Measurements from ENCODE around the gene SNX1.

Gene SNX1

GRCh38 chr15:64146041-64146440 lies 50.3 kb downstream of the SNX1 start:
- no peak for DNase-seq (ENCODE audit: low read depth in 2 of 3, low spot score in 2 of 3)

DNA sequence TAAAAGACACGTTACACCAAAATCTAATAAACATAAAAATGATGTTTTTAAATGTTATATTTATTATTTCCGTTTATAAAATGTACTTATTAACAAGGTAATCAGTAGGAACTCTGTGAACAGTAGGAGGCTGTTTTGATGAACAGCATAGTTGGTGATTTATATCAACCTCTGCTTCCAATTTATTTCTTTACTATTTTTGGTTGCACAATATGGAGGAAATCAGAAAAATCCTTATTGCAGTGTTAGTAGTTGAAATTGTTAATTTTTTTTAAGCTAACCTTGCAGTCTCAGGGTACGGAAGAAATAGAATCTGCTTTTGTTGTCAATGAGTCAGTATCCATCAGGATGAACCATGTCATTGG lies 50.7 kb downstream of the SNX1 start:
- no peak for DNase-seq (ENCODE audit: low read depth in 2 of 3, low spot score in 2 of 3)

DNA sequence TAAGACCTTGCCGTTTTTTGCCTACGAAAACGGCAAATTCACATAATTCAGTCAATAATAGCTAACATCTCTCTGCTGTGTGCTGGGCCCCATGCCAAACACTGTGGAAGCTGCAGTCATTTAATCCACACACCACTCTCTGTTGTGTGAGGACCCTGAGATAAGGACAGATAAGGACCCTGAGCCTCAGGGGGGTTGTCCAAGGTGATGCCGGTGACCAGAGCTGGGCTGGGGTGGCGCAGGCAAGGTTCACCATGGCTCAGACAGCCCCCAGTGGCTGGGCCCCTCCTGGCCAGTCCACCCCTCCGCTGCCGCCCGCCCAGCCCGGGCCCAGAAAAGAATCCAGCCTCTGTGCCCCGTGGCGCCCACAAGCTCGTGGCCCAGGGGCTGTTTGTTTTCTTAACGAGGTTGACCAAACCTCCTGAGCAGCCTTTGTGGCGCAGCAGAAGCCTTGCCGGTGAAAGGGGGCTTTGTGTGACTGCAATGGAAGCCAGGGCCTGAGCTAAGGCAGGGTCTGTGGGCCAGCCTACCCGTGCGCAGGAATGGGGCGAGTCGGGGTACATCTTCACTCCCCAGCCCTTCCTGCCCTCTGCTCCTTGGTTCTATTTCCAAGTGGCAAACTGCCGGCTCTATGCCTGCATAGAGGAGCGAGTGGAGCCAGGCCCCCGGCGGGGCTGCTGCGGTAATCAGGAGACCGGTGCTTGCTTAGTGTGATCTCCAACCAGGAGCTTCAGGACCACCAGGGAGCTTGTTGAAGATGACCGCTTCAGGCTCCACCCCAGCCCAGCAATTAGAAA lies 51.3 kb downstream of the SNX1 start:
- no peak for DNase-seq (ENCODE audit: low read depth in 2 of 3, low spot score in 2 of 3)

DNA sequence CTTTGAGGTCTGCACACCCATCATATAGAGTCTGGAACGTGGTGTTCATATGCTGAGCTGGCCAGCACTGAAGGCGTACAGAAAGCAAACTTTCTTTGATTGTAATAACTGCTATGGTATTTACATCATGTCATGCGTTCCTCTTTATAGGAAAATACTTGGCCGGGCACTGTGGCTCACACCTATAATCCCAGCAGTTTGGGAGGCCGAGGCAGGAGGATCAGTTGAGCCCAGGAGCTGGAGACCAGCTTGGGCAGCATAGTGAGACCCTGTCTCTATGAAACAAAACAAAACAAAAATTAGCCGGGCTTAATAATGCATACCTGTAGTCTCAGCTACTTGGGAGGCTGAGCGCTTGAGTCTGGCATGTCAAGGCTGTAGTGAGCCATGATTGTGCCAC lies 52.4 kb downstream of the SNX1 start:
- DNase-seq (ENCODE audit: low read depth in 2 of 3, low spot score in 2 of 3): no peak

DNA sequence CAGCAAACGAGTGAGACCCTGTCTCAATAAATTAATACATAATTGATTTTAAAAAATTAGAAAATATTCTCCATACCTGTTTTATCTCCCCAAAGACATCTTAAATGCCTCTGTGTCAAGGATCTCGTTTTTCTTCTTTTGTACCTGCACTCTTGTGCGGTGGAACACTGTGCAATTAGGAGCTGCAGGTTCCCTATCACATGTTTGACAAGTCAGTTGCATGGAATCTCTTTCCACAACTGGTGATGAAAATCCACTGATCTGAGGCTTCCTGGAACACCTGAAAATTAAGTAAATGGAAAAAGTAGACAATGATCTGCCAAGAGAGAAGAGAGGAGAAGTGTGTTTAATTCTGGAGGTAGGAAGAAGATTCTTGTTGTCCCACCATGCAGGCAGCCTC lies 52.8 kb downstream of the SNX1 start:
- no peak for DNase-seq (ENCODE audit: low read depth in 2 of 3, low spot score in 2 of 3)

GRCh38 chr15:64149424-64149823 lies 53.6 kb downstream of the SNX1 start:
- DNase-seq (ENCODE audit: low read depth in 2 of 3, low spot score in 2 of 3): no peak

- DNase-seq (ENCODE audit: low read depth in 2 of 3, low spot score in 2 of 3): no peak
Observed at GRCh38 chr15:64149893-64150578, 54.3 kb downstream of the SNX1 start.

GRCh38 chr15:64151727-64152506 lies 56.1 kb downstream of the SNX1 start, which contains the start of gene SNX22:
SNX22 (plus strand) TSS chr15:64151731; CDS start chr15:64151776, 45 bp downstream.
- DNase-seq (ENCODE audit: low read depth in 2 of 3, low spot score in 2 of 3): no peak

DNA sequence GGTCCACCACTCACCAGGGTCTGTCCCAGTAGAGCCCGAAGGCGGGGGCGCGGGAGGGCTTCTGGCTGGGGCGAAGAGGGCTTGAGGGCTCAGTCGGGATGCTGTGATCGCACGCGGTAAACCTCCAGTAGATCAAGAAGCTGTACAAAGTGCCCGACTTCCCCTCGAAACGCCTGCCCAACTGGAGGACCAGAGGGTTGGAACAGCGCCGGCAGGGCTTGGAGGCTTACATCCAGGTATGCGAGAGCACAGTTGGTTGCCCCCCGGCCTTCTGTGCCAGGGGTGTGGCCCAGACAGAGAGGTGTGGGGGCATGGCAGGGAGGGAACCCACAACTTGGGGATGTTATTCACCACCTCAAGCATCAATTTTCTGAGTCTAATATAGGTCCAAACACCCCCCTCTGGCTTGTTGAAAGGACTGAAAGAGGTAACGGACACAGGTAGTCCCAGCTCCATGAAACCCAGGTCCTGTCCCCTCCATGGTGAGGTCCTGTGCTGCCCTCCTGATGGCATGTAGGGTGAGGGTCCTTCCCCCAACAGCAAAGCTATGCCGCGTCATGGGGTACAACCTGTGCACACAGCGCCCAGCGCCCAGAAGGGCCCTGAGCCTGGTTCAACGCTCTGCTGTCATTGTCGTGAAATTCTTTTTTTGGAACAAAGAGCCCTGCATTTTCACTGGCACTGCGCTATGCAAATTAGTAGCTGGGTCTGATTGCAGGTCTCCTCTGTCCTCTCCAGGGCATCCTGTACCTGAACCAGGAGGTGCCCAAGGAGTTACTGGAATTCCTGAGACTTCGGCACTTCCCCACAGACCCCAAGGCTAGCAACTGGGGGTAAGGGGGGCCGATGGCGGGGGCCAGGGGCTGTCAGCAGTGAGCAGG lies 57.0 kb downstream of the SNX1 start:
- DNase-seq (ENCODE audit: low read depth in 2 of 3, low spot score in 2 of 3): no peak

DNA sequence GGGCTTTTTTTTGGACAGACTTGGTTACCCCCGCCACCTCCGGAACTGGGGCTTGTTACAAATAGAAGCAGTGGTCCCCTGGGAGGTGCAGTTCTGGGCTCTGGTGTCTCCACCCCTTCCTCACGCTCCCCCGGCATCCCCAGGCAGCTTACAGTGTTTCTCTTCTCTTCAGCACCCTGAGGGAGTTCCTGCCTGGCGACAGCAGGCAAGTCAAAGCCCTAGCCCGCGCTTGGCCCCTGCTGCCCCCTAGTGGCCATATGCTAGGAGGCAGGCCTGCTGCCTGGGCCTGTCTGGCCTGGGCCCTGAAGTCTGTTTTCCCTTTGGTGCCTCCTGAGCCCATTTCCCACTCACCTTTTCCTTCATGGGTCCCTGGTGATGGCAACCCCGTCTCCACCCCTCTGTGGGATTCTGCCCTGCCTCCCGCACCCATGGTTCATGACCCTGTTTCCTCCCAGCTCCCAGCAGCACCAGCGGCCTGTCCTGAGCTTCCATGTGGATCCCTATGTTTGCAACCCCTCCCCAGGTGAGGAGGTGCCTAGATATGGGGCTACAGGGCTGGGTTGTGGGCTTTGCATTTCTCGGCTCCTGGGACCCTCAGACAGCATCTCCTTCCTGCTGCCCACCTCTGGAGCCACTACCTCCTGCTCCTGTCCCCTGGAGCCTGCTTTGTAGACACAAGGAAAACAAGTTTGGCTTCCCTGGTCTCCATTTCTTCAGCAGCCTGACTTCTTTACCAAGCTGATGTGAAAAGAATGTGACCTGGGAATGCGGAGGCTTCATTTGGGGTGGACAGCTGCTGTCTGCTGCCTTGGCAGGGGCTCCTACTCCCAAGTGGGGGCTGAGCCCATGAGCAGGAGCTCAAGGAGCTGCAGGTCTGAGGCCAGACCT lies 57.9 kb downstream of the SNX1 start:
- DNase-seq (ENCODE audit: low read depth in 2 of 3, low spot score in 2 of 3): peak; percentile 77 to 94 (median 94)

DNA sequence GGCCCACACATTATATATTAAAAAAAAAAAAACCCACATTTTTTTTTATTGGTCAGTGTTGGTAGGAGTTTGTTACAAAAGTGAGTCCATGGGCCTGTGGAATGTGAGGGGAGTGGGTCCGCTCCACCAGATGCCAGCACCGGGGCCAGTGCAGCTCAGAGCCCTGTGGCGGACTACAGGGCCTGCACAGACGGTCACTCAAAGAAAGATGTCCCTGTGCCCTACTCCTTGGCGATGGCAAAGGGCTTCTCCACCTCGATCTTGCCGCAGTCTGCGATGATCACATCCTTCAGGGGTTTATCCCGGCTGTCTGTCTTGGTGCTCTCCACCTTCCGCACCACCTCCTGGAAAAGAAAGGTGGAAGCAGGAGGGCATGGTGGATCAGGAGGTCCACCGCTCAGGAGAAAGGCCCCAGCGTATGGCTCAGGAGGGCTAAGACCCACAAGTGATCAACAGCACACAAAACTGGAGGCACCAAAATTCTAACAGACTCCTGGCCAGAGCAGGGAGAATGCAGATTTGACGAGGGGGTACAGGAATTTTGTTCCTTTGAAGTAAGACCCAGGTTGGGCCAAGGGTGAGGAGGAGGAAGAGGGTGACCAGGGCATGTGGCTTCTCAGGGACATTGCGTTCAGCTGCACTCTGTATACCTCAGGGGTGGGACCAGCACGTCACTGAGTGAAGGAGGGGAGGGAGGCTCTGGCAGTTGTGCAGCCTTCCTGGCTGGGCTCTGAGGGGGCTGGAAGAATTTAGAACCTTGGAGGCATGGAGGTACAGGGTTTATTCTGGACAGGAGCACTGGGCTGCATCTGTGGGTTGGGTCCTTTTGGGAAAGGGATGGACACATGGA lies 60.2 kb downstream of the SNX1 start:
- DNase-seq (ENCODE audit: low read depth in 2 of 3, low spot score in 2 of 3): no peak

DNA sequence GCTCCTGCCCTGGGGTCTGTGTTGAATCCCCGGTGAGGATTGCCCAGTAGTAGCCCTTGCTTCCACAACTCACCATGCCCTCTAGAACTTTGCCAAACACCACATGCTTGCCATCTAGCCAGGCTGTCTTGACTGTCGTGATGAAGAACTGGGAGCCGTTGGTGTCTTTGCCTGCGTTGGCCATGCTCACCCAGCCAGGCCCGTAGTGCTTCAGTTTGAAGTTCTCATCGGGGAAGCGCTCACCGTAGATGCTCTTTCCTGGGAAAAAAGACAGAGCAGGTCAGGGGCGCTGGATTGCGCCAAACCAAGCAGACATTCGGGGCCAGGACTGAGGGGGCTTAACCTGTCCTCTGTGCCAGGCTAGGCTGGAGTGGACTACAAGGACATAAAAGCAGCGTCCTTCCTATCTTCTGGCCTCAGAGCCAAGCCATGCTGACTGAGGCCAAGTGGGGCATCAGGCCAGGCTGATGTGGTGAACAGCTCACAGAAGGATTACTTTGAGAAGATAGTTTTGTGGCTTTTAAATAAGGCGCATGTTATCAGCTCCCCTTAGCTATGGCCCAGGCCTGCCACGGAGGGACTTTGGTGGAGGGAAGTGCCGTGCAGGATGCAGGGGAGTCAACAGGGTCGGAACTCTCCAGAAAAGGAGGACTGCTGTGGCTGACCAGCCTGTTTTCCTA lies 61.0 kb downstream of the SNX1 start:
- no peak for DNase-seq (ENCODE audit: low read depth in 2 of 3, low spot score in 2 of 3)

DNA sequence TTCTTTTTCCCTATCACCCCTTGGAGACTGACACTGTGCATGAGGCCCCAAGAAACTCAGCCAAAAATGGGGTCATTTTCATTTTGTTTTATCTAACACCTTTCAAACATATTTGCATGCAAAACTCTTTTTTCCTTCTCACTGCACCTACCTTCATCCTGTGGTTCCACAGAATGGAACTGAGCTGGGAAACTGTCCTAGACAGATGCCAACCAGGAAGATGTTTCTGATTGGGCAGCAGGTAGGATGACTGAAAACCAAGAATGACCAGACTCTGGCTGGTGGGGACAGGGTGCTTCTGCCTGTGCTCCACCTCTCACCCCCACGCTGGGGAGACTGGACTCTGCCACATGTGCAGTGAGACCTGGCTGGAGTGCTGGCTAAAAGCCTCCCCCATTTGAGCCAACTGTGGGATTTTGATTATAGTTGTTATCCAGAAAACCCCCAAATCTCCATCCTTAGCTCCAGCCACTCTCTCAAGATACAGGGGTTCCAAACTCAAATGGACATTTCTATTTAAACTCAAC lies 61.9 kb downstream of the SNX1 start:
- DNase-seq (ENCODE audit: low read depth in 2 of 3, low spot score in 2 of 3): no peak

GRCh38 chr15:64158363-64159134 lies 62.8 kb downstream of the SNX1 start:
- no peak for DNase-seq (ENCODE audit: low read depth in 2 of 3, low spot score in 2 of 3)

DNA sequence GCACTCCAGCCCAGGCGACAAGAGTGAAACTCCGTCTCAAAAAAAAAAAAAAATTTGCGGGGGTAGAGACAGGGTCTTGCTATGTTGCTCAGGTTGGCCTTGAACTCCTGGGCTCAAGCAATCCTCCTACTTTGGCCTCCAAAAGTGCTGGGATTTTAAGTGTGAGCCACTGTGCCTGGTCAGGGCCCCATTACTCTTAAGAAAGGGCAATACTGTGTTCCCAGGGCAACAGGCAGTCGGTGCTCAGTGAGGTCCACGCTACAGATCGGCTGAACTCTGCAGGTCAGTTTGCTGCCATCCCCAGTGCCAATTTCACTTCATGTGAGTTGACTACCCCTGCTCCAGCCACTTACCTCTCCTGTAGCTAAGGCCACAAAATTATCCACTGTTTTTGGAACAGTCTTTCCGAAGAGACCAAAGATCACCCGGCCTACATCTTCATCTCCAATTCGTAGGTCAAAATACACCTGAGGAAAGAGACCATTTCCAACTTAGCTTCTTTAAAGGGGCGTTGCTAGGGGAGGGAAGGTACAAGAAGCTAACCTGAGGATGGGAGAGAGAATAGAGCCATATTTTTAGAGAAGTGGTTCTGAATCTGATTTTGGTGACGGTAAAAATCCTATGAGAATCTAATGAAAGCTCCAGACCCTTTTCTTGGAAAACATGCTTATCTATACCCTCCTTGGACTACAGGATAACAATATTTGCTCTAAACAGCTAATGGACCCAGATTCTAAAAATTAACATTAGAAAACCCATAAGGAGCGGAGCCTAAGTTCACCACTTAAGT lies 66.1 kb downstream of the SNX1 start:
- DNase-seq (ENCODE audit: low read depth in 2 of 3, low spot score in 2 of 3): no peak

DNA sequence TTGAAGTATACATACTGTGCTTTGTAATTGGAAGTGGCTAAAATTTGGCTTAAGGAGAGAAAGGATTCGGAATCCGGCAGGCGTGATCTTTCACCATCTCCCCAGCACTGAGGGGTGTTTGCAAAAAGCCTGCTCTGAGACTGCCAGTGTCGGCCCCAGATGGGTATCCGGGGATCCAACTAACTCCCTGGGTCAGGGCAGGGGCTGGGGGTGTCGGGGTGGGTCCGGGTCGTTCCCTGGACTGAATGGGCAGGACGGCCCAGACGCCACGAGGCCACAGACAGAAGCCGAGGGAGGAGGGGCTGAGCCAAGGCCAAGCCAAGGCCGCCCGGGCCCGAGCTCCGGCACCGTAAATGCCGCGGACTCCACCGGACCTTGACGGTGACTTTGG lies 66.7 kb downstream of the SNX1 start:
- DNase-seq (ENCODE audit: low read depth in 2 of 3, low spot score in 2 of 3): peak in 1 of 3 experiments; percentile 28

Measured in activated CD8-positive, alpha-beta memory T cell treated with anti-CD3 and anti-CD28 coated beads for 48 hours (primary cell).